Measurements from ENCODE around the gene TRPM3.

TRPM3 gene

DNA sequence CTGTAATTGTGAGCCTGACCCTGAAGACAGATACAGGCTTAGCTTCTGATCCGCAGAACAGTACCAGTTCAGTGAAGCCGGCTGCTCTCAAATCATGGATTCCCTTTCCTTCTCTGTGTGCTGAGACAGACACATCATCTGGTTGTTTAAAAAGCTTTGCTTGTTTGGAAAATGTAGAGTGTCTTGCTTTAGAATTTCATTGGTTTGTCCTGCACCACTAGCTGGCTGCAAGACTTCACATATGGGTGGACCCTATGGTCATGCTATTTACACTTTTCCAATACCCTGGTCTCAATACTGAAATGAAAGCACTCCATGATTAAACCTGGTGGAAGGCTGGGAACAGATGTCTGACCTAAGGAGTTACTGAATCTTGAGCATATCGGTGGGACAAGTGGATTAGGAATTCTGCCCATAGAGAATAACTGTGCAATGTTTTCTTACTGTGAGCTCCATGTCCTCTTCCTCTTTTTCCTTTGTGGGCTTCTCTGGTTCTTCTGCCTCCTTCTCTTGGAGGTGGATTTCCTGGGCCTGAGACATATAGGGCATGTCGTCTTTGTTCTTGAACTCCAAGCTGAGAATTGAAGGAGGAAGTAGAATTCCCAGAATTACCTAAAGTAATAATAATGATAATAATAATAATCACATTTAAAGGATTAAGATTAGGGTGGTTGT lies 505.8 kb downstream of the TRPM3 start:
- in situ Hi-C loops (cut with MboI; ENCODE audit: low pct_unique_long_range_greater_than_20kb, low sequenced_read_pairs), result loop anchor here (25.0 kb wide), 1 partner anchor 628 kb away; no protein-coding TSS in a partner anchor
- DNase-seq, result peak; percentile 25

GRCh38 chr9:70614786-70615463 lies 506.5 kb downstream of the TRPM3 start:
- in situ Hi-C loops (cut with MboI; ENCODE audit: low pct_unique_long_range_greater_than_20kb, low sequenced_read_pairs), result loop anchor here (25.0 kb wide), 1 partner anchor 628 kb away; no protein-coding TSS in a partner anchor
- DNase-seq, result no peak

- in situ Hi-C loops (cut with MboI; ENCODE audit: low pct_unique_long_range_greater_than_20kb, low sequenced_read_pairs), result loop anchor here (25.0 kb wide), 1 partner anchor 626 kb away; no protein-coding TSS in a partner anchor
- no peak for DNase-seq
Measured at GRCh38 chr9:70613024-70613768, 508.2 kb downstream of the TRPM3 start.

DNA sequence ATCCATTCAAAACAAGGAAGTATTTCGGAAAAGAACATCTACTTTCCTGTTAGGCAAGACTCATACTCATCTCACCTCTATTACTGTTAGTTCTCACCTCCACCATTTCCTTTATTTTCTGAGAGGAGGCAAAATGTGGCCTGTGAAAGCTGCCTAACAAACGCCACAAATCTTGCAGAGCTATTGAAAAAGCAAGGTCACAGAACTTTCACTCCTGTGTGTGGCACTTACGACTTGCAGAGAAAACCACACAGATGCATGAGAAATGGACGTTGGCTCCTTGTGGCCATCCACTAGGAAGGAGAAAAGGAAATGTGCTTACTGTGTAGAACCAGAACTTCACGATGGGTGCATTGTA lies 511.2 kb downstream of the TRPM3 start:
- no peak for DNase-seq
- in situ Hi-C loops (cut with MboI; ENCODE audit: low pct_unique_long_range_greater_than_20kb, low sequenced_read_pairs), result loop anchor here (25.0 kb wide), 1 partner anchor 623 kb away; no protein-coding TSS in a partner anchor

DNA sequence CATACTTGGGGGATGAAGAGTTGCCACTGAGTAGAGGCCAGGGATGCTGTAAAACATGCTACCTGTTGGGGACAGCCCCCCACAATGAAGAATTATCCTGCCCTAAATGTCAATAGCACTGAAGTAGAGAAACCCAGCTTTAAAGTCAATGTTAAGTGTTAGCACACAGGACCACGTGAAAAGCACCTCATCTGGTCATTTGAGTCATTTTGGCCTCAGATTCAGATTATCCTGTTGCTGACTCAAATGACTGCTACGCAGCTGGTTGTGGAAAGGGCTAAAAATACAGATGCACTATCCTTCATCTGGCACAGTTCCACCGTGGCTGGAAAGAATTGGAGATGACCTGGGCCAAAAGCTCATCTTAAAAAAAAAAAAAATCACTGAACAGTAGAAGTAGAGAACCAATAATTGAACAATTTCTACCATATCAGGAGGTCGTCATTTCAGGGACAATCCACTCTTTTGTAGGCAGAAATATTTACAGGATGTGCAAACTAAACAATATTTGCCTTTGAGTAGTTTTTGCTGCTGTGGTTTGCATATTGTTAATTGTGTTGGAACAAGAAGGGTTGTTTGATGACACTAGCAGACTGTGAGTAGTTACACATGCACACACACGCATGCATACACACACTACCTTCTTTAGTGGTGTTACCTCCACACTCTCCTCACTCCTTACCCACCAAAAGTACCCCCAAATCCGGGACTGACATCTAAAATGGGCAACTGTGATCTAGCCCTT lies 511.7 kb downstream of the TRPM3 start:
- DNase-seq, result no peak

DNA sequence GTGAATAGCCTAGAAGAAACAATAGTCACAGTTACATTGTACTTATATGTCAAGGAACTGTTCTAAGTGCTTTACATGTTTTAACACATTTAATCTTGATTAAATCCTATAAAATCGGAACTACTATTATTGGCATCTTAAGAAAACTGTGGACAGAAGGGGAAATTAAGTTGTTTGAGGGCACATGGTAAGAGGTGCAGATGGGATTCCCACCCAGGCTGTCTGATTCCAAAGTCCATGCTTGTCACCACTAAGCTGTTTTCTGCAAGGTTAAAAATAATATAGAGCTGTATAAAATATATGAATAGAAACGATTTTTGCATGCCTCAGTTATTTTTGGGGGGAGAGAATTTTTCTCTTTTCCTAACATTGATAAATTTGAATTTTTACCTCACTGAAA lies 512.4 kb downstream of the TRPM3 start:
- no peak for DNase-seq
- in situ Hi-C loops (cut with MboI; ENCODE audit: low pct_unique_long_range_greater_than_20kb, low sequenced_read_pairs), result loop anchor here (25.0 kb wide), 1 partner anchor 622 kb away; no protein-coding TSS in a partner anchor

More for the DNA sequence above, 511.7 kb downstream of the TRPM3 start:
- in situ Hi-C loops (cut with MboI; ENCODE audit: low pct_unique_long_range_greater_than_20kb, low sequenced_read_pairs), result loop anchor here (25.0 kb wide), 1 partner anchor 622 kb away; no protein-coding TSS in a partner anchor

GRCh38 chr9:70607926-70608325 lies 513.5 kb downstream of the TRPM3 start:
- in situ Hi-C loops (cut with MboI; ENCODE audit: low pct_unique_long_range_greater_than_20kb, low sequenced_read_pairs), result loop anchor here (25.0 kb wide), 1 partner anchor 621 kb away; no protein-coding TSS in a partner anchor
- peak; percentile 96 for DNase-seq

DNA sequence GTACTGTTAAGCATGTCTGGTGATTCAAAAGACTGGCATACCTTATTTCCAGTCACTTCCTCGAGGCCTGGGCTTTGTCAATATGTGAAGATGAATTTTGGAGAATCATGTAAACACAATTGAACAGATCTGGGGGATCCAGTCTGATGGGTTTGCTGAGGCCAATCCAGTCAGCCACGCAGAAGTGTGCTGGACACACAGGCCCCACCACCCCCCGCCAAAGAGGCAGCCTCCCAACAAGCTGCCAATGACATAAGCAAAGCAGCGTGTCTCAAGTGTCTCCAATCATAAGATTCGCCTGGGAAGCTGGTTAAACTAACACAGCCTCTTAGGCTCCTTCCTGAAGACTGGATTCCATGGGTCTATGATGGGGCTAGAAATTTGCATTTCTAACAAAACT lies 514.1 kb downstream of the TRPM3 start:
- in situ Hi-C loops (cut with MboI; ENCODE audit: low pct_unique_long_range_greater_than_20kb, low sequenced_read_pairs), result loop anchor here (25.0 kb wide), 1 partner anchor 620 kb away; no protein-coding TSS in a partner anchor
- DNase-seq, result no peak

GRCh38 chr9:70603020-70603411 lies 518.4 kb downstream of the TRPM3 start:
- DNase-seq, result no peak
- in situ Hi-C loops (cut with MboI; ENCODE audit: low pct_unique_long_range_greater_than_20kb, low sequenced_read_pairs), result loop anchor here (25.0 kb wide), 1 partner anchor 616 kb away; no protein-coding TSS in a partner anchor

DNA sequence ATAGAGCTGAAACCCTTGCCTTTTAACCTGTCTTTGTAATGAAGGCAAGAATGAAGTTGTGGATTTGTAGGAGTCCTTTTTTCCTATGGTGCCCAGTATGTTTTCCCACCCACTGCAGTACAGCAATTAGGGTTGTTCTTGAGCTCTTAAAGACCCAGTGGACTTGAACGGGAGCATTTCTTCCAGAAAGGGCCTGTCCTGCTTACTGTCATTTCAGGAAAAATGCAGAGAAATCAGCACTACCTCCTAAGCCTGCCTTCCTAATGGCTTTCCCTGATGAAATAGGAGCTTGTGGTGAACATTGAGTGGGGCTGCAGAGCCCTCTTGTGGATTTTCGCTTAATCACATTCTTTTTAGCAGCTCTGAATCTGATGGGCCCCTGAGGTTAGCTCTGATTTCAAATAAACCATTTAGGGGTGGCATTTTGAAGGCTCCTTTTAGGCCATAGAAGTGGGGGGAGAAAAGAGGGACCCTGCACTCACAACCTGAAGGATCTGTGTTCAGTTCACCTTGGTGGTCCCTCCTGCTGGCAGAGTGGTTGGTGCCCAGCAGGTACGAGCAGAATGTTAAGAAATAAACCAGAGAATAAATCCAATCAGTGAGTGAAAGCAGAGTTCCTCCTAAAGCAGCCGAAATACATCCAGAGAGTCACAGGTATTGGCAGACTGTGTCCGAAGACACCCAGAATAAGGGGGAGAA lies 519.0 kb downstream of the TRPM3 start:
- in situ Hi-C loops (cut with MboI; ENCODE audit: low pct_unique_long_range_greater_than_20kb, low sequenced_read_pairs), result loop anchor here (25.0 kb wide), 1 partner anchor 615 kb away; no protein-coding TSS in a partner anchor
- DNase-seq, result peak; percentile 84

DNA sequence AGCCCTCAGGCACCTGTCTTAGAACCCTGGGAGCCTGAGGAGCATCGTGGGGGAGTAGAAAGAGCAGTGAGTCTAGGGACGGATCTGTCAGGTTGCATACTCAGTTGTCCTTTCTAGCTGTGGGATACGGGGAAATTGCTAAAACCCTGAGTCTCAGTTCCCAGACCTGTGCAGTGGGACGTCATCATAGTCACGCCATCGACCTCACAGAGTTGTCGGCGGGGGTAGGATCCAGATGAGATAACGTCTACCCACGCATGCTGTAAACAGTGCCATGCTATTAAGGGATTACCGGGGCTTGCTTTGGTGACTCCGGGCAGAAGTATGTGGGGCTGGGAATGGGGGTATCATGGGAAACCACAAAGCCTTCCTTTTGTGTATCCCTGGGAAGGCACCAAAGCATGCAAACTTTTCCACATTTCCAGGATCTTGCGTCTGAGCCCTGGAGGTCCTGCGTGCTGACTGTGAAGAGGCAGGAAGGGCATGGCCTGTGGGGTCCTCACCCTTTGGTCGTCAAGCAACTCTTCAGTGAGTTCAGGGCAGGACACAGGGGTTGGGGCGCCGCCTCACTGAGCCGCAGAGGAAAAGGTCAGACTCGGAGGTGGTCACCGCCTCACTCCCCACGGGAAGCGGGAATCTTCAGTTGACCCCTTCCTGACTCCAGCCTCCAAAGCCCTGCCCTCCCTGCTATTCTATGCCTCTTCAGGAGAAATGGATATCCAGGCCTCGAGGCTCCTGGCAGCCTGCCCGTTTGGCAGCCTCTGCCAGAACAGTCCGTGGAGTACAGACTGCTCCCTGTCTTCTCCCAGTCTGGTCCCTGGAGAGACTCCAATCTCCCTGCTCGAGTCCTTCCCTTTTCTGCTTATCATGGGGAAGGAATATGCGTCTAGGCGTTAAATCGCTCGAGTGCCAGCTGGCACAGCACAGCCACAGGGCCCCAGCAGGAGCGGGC lies 520.1 kb downstream of the TRPM3 start:
- DNase-seq, result peak; percentile 29
- in situ Hi-C loops (cut with MboI; ENCODE audit: low pct_unique_long_range_greater_than_20kb, low sequenced_read_pairs), result loop anchor here (25.0 kb wide), 1 partner anchor 614 kb away; no protein-coding TSS in a partner anchor

GRCh38 chr9:70600506-70600905 lies 520.9 kb downstream of the TRPM3 start:
- DNase-seq, result no peak
- in situ Hi-C loops (cut with MboI; ENCODE audit: low pct_unique_long_range_greater_than_20kb, low sequenced_read_pairs), result loop anchor here (25.0 kb wide), 1 partner anchor 613 kb away; no protein-coding TSS in a partner anchor

DNA sequence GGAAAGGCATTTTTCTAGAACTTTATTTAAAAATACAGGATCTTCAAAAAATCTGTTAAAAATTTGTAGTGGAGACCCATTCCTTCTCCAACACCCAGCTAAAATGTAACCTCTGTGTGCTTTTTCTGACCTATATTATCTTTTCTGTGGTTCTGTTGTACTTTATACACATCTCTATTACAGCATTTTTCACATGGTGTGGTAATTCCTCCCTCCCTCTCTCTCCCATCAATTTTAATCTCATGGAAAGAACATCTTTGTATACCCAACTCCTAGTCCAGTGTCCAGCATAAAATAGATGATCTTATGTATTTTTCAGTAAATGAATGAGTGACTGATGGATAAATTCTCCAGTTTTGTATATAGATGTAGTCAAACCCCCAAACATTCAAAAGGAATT lies 523.5 kb downstream of the TRPM3 start:
- no peak for DNase-seq
- in situ Hi-C loops (cut with MboI; ENCODE audit: low pct_unique_long_range_greater_than_20kb, low sequenced_read_pairs), result no loop called here

DNA sequence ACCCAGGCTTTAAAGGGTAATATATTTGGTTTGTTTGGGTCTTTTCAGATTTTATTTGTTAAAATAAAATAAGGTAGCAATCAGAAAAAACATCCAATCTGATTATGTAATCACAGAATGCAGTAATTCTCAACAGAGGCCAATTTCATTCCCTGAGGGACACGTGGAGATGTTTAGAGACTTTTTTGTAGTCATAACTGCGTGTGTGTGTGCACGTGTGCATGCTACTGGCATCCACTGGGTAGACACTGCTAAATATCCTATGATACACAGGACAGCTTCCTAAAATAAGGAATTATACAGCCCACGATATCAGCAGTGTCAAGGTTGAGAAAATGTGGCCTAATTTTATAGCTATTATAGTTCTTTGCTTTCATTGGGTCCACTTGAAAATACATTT lies 526.2 kb downstream of the TRPM3 start:
- in situ Hi-C loops (cut with MboI; ENCODE audit: low pct_unique_long_range_greater_than_20kb, low sequenced_read_pairs), result no loop called here
- no peak for DNase-seq

GRCh38 chr9:70594386-70594944 lies 527.0 kb downstream of the TRPM3 start:
- DNase-seq, result no peak
- in situ Hi-C loops (cut with MboI; ENCODE audit: low pct_unique_long_range_greater_than_20kb, low sequenced_read_pairs), result no loop called here

GRCh38 chr9:70593241-70593640 lies 528.2 kb downstream of the TRPM3 start:
- in situ Hi-C loops (cut with MboI; ENCODE audit: low pct_unique_long_range_greater_than_20kb, low sequenced_read_pairs), result no loop called here
- DNase-seq, result no peak

GRCh38 chr9:70590315-70590677 lies 531.1 kb downstream of the TRPM3 start:
- in situ Hi-C loops (cut with MboI; ENCODE audit: low pct_unique_long_range_greater_than_20kb, low sequenced_read_pairs), result no loop called here

More at GRCh38 chr9:70590315-70590677, 531.1 kb downstream of the TRPM3 start:
- no peak for DNase-seq
